NCI-H510A treated with DMSO at 0.1 percent for 48 hours (cell line): ENCODE measurements around the gene PNRC2.
A peak's percentile ranks its signal among the peaks of the same experiment; 100 is the strongest.
"Not testable (repeated sequence)": the region's sequence is repeated elsewhere in the genome, so short reads cannot be mapped to it uniquely, and the experiment has no call there.

ENCODE experiments used
- DNase-seq: peaks from one replicate; lab custom pipeline; 2025; lab: John Stamatoyannopoulos, UW

The PNRC2 gene

GRCh38 chr1:23953020-23953419 is 6.6 kb upstream of the PNRC2 start:
- no peak for DNase-seq

GRCh38 chr1:23957096-23957495 is 2.5 kb upstream of the PNRC2 start:
- peak; percentile 90 for DNase-seq

GRCh38 chr1:23958040-23958809 is 1.4 kb upstream of the PNRC2 start:
- DNase-seq, result not testable (repeated sequence)

- DNase-seq, result peak; percentile 97
Measured at GRCh38 chr1:23958810-23959460, 693 bp upstream of the PNRC2 start.

- DNase-seq, result no peak
Measured at GRCh38 chr1:23960291-23961020, 828 bp downstream of the PNRC2 start.

GRCh38 chr1:23963617-23964234 is 4.1 kb downstream of the PNRC2 start:
- DNase-seq, result no peak

- DNase-seq, result no peak
Measured at GRCh38 chr1:23964235-23964668, 4.6 kb downstream of the PNRC2 start.

- DNase-seq, result no peak
Measured at GRCh38 chr1:23964790-23965740, 5.4 kb downstream of the PNRC2 start.

GRCh38 chr1:23966973-23967493 is 7.4 kb downstream of the PNRC2 start:
- DNase-seq, result no peak

GRCh38 chr1:23967871-23968270 is 8.2 kb downstream of the PNRC2 start:
- DNase-seq, result no peak

GRCh38 chr1:23977187-23977853 is 17.7 kb downstream of the PNRC2 start:
- no peak for DNase-seq

GRCh38 chr1:23977854-23978191 is 18.2 kb downstream of the PNRC2 start:
- DNase-seq, result no peak

GRCh38 chr1:23978805-23979204 is 19.2 kb downstream of the PNRC2 start:
- no peak for DNase-seq

- no peak for DNase-seq
Measured at GRCh38 chr1:23979387-23979880, 19.8 kb downstream of the PNRC2 start.

- peak; percentile 97 for DNase-seq
Measured at GRCh38 chr1:23979881-23980727, 20.5 kb downstream of the PNRC2 start, which contains the start of gene SRSF10. SRSF10 (minus strand) TSS chr1:23980327; CDS start chr1:23980255, 72 bp downstream.

GRCh38 chr1:23980728-23981070 is 21.1 kb downstream of the PNRC2 start:
- peak; percentile 89 for DNase-seq

GRCh38 chr1:23984417-23985186 is 25.0 kb downstream of the PNRC2 start:
- no peak for DNase-seq

GRCh38 chr1:23987038-23987437 is 27.4 kb downstream of the PNRC2 start:
- not testable (repeated sequence) for DNase-seq

GRCh38 chr1:23989263-23989662 is 29.6 kb downstream of the PNRC2 start:
- DNase-seq, result no peak
